ENCODE measurements around the gene GPR78.

The GPR78 gene

DNA sequence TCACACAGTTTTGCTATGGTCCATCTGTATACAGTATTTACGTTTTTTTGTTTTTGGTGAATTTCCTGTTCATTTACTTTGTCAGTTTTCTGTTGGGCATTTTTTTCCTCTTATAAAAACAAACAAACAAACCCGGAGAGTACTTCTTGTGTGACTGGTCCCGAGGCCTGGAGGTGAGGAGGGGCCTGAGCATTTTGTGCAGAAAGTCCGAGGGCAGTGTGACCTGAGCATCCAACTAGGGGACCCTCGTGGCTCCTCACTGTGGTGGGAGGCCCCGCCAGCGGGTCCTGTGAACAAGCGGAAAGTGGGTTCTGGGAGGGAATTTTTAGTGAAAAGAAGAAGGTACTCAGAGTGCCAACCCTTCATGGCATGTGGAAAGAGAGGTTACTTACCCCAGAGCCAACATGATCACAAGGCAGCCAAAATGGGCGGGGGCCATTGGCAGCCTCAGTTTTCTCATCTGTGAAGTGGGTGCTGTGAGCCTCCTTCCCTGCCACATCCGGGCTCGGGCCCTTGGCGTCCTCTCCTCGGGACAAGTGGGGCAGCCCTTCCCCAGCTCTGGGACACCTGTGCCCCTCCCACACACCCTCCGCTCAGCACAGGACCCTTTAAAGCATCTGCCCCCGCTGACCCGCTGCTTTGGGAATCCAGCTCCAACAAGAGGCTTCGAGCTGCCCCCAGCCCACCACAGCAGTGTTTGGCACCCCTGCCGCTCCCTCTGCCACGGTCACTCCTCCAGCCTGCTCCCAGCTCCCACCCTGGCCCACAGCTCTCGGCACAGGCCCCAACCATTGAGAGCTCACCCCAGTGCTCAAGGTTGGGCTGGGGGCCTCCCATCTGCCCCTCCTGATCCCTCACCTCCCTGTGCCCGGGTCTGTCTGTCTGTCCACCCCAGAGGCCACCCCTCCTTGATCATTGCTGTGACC, 22.8 kb upstream of the GPR78 start:
- no peaks in the 10 kb centered on the region for H3K4me1 ChIP-seq (ENCODE audit: control extremely low read depth in 1 of 4, control insufficient read depth in 4 of 4, insufficient read depth in 4 of 4, low read length in 3 of 4)
- POLR2A ChIA-PET = no interaction called here
- no peaks in the 10 kb centered on the region for H3K36me3 ChIP-seq (ENCODE audit: control insufficient read depth in 4 of 4, insufficient read depth in 4 of 4, low read length in 3 of 4)
- no peak for DNase-seq
- peaks cover 0 to 4% (median 0%) of the 10 kb centered on the region in 5 experiments for H3K9me3 ChIP-seq (ENCODE audit: control extremely low read depth in 1 of 5, control insufficient read depth in 4 of 5, insufficient read depth in 2 of 5, low read depth in 1 of 5, low read length in 4 of 5)
- H3K4me3 ChIP-seq (ENCODE audit: control insufficient read depth in 1 of 7, extremely low read depth in 1 of 7, insufficient read depth in 4 of 7, low read depth in 2 of 7, low read length in 6 of 7) = no peak overlapping the region
- no peak overlapping the region for H3K27ac ChIP-seq (ENCODE audit: insufficient read depth in 1 of 2, low read depth in 1 of 2, low read length in 2 of 2, poor library complexity in 1 of 2, severe bottlenecking in 2 of 2)
- H3K27me3 ChIP-seq (replicated peaks in 2 of 5; ENCODE audit: control insufficient read depth in 4 of 5, insufficient read depth in 5 of 5, low read length in 4 of 5) = peaks cover 2 to 13% (median 6%) of the 10 kb centered on the region in 5 experiments
- CTCF ChIA-PET = no interaction called here
- WGBS (ENCODE audit: insufficient coverage) = 86% methylated on average over 16 of the region's 21 CpGs

DNA sequence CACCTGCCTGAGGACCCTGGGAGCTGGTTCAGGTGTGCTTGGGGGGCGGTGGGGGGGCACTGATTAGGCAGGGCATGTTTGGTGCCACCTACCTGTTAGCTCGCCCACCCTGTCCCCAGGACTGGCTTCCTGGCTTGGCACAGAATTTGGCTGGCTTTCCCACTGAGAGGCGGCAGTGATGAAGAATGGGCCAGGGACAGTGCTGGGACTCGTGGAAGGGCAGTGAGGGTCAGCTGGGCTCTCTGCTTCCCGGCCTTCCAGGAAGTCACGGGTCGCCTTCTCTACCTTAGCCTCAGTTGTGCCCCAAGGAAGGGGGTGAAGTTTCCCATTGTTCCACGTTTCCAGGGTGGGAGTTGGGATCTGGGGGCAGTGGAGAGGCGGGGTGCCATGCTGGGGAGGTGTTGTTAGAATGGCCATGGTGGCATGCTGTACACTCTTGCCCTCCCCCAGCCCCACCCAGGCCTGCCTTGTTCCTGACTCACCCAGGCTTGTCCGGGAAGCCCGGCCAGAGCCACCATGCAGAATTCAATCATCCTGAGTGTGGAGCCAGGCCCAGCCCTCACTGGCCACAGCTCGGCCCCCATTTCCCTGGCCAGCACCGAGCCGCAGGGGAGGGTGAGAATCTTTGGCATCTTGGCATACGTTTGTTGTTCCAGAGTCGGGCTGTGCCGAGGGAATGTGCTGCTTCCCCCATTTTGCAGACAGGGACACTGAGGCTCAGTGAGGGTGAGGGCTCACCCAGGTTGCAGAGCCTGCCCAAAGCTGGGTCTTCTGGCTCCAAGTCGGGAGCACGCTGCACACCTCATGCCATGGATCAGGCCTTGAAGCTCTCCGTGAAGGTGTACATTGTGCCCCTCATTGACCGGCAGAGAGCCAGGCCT, 21.9 kb upstream of the GPR78 start:
- no peaks in the 10 kb centered on the region for H3K36me3 ChIP-seq (ENCODE audit: control insufficient read depth in 4 of 4, insufficient read depth in 4 of 4, low read length in 3 of 4)
- ChIA-PET POLR2A (interaction anchor here (0.6 kb wide), 1 partner anchor 12 kb away, joined by 3 read pairs; no protein-coding TSS in a partner anchor), CTCF (no interaction called here)
- H3K27ac ChIP-seq (ENCODE audit: insufficient read depth in 1 of 2, low read depth in 1 of 2, low read length in 2 of 2, poor library complexity in 1 of 2, severe bottlenecking in 2 of 2) = no peak overlapping the region
- peaks cover 0 to 4% (median 0%) of the 10 kb centered on the region in 5 experiments for H3K9me3 ChIP-seq (ENCODE audit: control extremely low read depth in 1 of 5, control insufficient read depth in 4 of 5, insufficient read depth in 2 of 5, low read depth in 1 of 5, low read length in 4 of 5)
- H3K27me3 ChIP-seq (replicated peaks in 2 of 5; ENCODE audit: control insufficient read depth in 4 of 5, insufficient read depth in 5 of 5, low read length in 4 of 5) = peaks cover 2 to 13% (median 6%) of the 10 kb centered on the region in 5 experiments
- no peak overlapping the region for H3K4me3 ChIP-seq (ENCODE audit: control insufficient read depth in 1 of 7, extremely low read depth in 1 of 7, insufficient read depth in 4 of 7, low read depth in 2 of 7, low read length in 6 of 7)
- no peak for DNase-seq
- WGBS (ENCODE audit: insufficient coverage) = 91% methylated on average over 18 of the region's 21 CpGs
- no peaks in the 10 kb centered on the region for H3K4me1 ChIP-seq (ENCODE audit: control extremely low read depth in 1 of 4, control insufficient read depth in 4 of 4, insufficient read depth in 4 of 4, low read length in 3 of 4)

DNA sequence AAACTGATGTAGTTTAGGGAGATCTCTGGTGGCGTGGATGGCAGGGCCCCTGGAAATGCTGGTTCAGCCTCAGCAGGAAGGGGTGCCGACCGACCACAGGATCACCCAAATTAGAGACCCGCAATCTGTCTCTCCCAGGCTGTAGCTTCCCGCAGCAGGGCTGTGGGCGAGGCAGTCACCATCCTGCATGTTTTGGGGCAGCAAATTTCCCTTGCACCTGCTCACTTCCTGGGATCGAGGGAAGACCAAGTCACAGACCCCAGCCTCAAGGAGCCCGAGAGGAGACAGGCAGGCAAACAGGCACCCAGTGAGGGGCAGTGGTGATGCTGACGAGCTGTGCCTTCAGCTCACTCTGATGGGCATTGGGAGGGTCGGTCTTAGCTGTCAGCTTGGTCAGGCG, 21.2 kb upstream of the GPR78 start:
- 94% methylated on average over 8 of the region's 11 CpGs for WGBS (ENCODE audit: insufficient coverage)
- Histone ChIP-seq H3K27me3 (replicated peaks in 2 of 5; ENCODE audit: control insufficient read depth in 4 of 5, insufficient read depth in 5 of 5, low read length in 4 of 5) (peaks cover 2 to 13% (median 6%) of the 10 kb centered on the region in 5 experiments), H3K9me3 (ENCODE audit: control extremely low read depth in 1 of 5, control insufficient read depth in 4 of 5, insufficient read depth in 2 of 5, low read depth in 1 of 5, low read length in 4 of 5) (peaks cover 0 to 4% (median 0%) of the 10 kb centered on the region in 5 experiments), H3K27ac (ENCODE audit: insufficient read depth in 1 of 2, low read depth in 1 of 2, low read length in 2 of 2, poor library complexity in 1 of 2, severe bottlenecking in 2 of 2) (no peak overlapping the region), H3K4me1 (ENCODE audit: control extremely low read depth in 1 of 4, control insufficient read depth in 4 of 4, insufficient read depth in 4 of 4, low read length in 3 of 4) (no peaks in the 10 kb centered on the region), H3K4me3 (ENCODE audit: control insufficient read depth in 1 of 7, extremely low read depth in 1 of 7, insufficient read depth in 4 of 7, low read depth in 2 of 7, low read length in 6 of 7) (no peak overlapping the region), H3K36me3 (ENCODE audit: control insufficient read depth in 4 of 4, insufficient read depth in 4 of 4, low read length in 3 of 4) (no peaks in the 10 kb centered on the region)
- ChIA-PET POLR2A (no interaction called here), CTCF (no interaction called here)
- DNase-seq = no peak

DNA sequence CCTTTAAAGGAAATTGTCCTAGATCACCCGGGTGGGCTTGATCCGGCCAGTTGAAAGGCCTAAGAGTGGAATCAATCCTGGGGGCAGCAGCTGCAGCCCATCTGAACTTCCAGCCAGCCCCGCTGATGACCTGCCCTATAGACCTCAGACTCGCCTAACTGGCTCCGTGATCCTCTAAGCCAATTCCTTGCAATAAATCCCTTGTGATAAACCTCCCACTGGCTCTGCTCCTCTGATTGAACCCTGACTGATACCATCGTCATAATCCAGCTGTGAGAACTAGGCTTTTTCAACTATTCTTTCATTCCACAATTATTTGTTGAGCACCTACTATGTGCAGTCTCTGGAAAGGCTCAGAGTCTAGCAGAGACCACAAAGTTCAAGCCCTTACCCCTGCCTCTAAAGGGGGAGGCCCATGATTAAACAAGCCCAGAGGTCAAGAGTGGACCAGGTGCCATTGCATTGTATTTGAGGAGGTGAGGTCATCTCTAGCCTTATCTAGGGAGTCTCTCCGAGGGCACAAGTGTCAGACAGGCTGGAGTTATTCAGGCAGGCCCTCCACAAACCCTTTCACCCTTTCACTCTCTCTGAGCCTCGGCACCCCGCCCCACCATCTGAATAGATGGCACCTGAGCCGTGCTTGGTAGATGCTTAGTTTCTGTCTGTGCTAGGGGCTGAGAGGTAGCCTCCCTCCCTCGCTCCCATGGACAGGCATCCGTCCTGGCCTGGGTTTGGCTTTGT, 20.5 kb upstream of the GPR78 start:
- 92% methylated on average over 12 of the region's 12 CpGs for WGBS (ENCODE audit: insufficient coverage)
- DNase-seq = no peak
- CTCF ChIA-PET = no interaction called here
- POLR2A ChIA-PET = no interaction called here
- Histone ChIP-seq H3K9me3 (ENCODE audit: control extremely low read depth in 1 of 5, control insufficient read depth in 4 of 5, insufficient read depth in 2 of 5, low read depth in 1 of 5, low read length in 4 of 5) (peaks cover 0 to 4% (median 0%) of the 10 kb centered on the region in 5 experiments), H3K27me3 (replicated peaks in 2 of 5; ENCODE audit: control insufficient read depth in 4 of 5, insufficient read depth in 5 of 5, low read length in 4 of 5) (peaks cover 2 to 10% (median 6%) of the 10 kb centered on the region in 5 experiments), H3K4me1 (ENCODE audit: control extremely low read depth in 1 of 4, control insufficient read depth in 4 of 4, insufficient read depth in 4 of 4, low read length in 3 of 4) (no peaks in the 10 kb centered on the region), H3K27ac (ENCODE audit: insufficient read depth in 1 of 2, low read depth in 1 of 2, low read length in 2 of 2, poor library complexity in 1 of 2, severe bottlenecking in 2 of 2) (no peak overlapping the region), H3K4me3 (ENCODE audit: control insufficient read depth in 1 of 7, extremely low read depth in 1 of 7, insufficient read depth in 4 of 7, low read depth in 2 of 7, low read length in 6 of 7) (no peak overlapping the region), H3K36me3 (ENCODE audit: control insufficient read depth in 4 of 4, insufficient read depth in 4 of 4, low read length in 3 of 4) (no peaks in the 10 kb centered on the region)

DNA sequence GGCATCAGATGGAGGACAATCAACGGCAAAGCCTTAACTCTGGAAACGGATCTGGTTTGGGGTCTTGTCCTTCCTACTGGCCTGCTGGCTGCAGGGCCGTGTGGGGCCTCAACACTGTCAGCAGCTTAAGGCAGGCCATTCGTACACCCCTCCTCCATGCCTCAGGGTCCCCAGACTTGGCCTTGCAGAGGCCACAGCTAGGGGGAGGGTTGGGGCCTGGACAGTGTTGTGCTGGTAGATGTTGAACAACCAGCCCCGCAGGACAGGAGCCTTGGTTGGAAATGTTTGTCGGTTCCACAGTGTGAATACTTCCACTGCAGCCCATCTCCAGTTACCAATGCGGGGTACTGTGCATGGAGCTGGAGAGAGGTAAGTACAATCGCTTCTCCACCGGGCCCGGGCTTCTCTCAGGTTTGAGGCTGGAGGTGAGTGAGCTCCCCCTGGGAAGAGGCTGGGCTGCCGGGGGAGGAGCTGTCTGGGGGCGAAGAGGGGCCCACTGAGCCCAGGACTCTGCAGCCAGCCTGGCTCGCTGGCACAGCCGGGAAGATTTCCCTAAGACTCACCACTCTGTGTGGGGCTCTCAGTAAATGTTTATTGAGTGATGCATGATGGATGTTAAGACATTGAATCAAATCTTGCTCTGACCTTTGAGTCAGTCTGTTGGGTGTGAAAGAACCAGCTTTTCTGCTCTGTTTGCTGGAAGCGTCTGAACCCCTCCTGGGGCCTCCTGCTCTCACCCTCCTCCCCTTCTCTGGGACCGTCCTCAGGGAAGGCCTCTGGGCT, 19.7 kb upstream of the GPR78 start:
- Histone ChIP-seq H3K27ac (ENCODE audit: insufficient read depth in 1 of 2, low read depth in 1 of 2, low read length in 2 of 2, poor library complexity in 1 of 2, severe bottlenecking in 2 of 2) (no peak overlapping the region), H3K27me3 (replicated peaks in 2 of 5; ENCODE audit: control insufficient read depth in 4 of 5, insufficient read depth in 5 of 5, low read length in 4 of 5) (peaks cover 3 to 10% (median 6%) of the 10 kb centered on the region in 5 experiments), H3K4me3 (ENCODE audit: control insufficient read depth in 1 of 7, extremely low read depth in 1 of 7, insufficient read depth in 4 of 7, low read depth in 2 of 7, low read length in 6 of 7) (no peak overlapping the region), H3K4me1 (ENCODE audit: control extremely low read depth in 1 of 4, control insufficient read depth in 4 of 4, insufficient read depth in 4 of 4, low read length in 3 of 4) (no peaks in the 10 kb centered on the region), H3K9me3 (ENCODE audit: control extremely low read depth in 1 of 5, control insufficient read depth in 4 of 5, insufficient read depth in 2 of 5, low read depth in 1 of 5, low read length in 4 of 5) (peaks cover 0 to 4% (median 0%) of the 10 kb centered on the region in 5 experiments), H3K36me3 (ENCODE audit: control insufficient read depth in 4 of 4, insufficient read depth in 4 of 4, low read length in 3 of 4) (no peaks in the 10 kb centered on the region)
- DNase-seq = no peak
- ChIA-PET CTCF (no interaction called here), POLR2A (no interaction called here)
- WGBS (ENCODE audit: insufficient coverage) = 87% methylated on average over 13 of the region's 16 CpGs

DNA sequence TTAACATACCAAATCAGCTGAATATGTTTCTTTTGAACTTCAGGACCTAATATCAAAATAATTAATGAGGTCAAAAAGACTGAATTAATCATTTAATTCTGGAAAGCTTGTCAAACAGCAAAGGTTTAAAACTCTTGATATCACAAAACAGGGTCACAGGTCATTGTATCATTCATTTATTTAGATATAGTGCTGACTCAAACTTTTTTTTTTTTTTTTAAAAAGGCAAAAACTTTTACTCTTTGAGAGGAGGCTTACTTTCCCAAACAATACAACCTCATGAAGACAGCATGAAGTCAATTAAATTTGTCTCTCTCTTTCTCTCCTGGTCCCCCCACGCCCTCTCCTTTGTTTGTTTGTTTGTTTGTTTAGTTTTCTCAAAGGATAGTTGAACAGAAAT, 15.6 kb upstream of the GPR78 start:
- Histone ChIP-seq H3K27ac (ENCODE audit: insufficient read depth in 1 of 2, low read depth in 1 of 2, low read length in 2 of 2, poor library complexity in 1 of 2, severe bottlenecking in 2 of 2) (no peak overlapping the region), H3K4me1 (ENCODE audit: control extremely low read depth in 1 of 4, control insufficient read depth in 4 of 4, insufficient read depth in 4 of 4, low read length in 3 of 4) (no peaks in the 10 kb centered on the region), H3K27me3 (replicated peaks in 2 of 5; ENCODE audit: control insufficient read depth in 4 of 5, insufficient read depth in 5 of 5, low read length in 4 of 5) (peaks cover 6 to 16% (median 11%) of the 10 kb centered on the region in 5 experiments), H3K36me3 (ENCODE audit: control insufficient read depth in 4 of 4, insufficient read depth in 4 of 4, low read length in 3 of 4) (no peaks in the 10 kb centered on the region), H3K9me3 (ENCODE audit: control extremely low read depth in 1 of 5, control insufficient read depth in 4 of 5, insufficient read depth in 2 of 5, low read depth in 1 of 5, low read length in 4 of 5) (no peaks in the 10 kb centered on the region), H3K4me3 (ENCODE audit: control insufficient read depth in 1 of 7, extremely low read depth in 1 of 7, insufficient read depth in 4 of 7, low read depth in 2 of 7, low read length in 6 of 7) (no peak overlapping the region)
- no CpG with 5 or more reads among the region's 1 CpG for WGBS (ENCODE audit: insufficient coverage)
- no peak for DNase-seq
- ChIA-PET CTCF (no interaction called here), POLR2A (interaction anchor here (0.6 kb wide), 2 partner anchors 27 to 420 kb away, joined by 6 to 7 read pairs; no protein-coding TSS in a partner anchor)
